Vagina (tissue), 2 donors: ENCODE results near the gene SLC9A5. TPM values are rescaled to one million over a fixed set of nuclear protein-coding genes. Genes with fewer than 3 reads are reported as not detected.

Experiments used
- DNase-seq, 2 donors: peaks; one replicate each; pipeline ENCODE4 v3.0.0-alpha.2; 2017; ENCODE audit errors: extremely low spot score in 2 of 2
- H3K27ac ChIP-seq: fragments of 200-600 bp; sonication (generic); one replicate; pipeline ENCODE4 v1.5.1; 2019
- H3K27me3 ChIP-seq: fragments of 200-600 bp; sonication (generic); one replicate; pipeline ENCODE4 v1.5.1; 2019
- H3K36me3 ChIP-seq, 2 donors: fragments of 200-600 bp; sonication (generic); one replicate each; pipeline ENCODE4 v1.5.1; 2017 to 2019
- H3K4me1 ChIP-seq: fragments of 200-600 bp; sonication (generic); one replicate; pipeline ENCODE4 v1.5.1; 2019
- H3K4me3 ChIP-seq, 2 donors: fragments of 200-600 bp; sonication (generic); 1 replicate in 1 of 2; 2 replicates in 1 of 2; pipeline ENCODE4 v1.5.1; 2016 to 2019
- H3K9me3 ChIP-seq: fragments of 200-600 bp; sonication (generic); one replicate; pipeline ENCODE4 v1.5.1; 2019
- POLR2A ChIP-seq, 2 donors: fragments of 450-650 bp; IDR thresholded peaks; one replicate each; pipeline ENCODE4 v1.6.1; 2017; ENCODE audit warnings: antibody characterized with exemption in 2 of 2, mild to moderate bottlenecking in 2 of 2, moderate library complexity in 2 of 2
- POLR2AphosphoS5 ChIP-seq, 2 donors: sonication (generic); formaldehyde crosslinking; IDR thresholded peaks; one replicate each; pipeline ENCODE4 v1.9.0; 2017; ENCODE audit warnings: antibody characterized with exemption in 2 of 2, mild to moderate bottlenecking in 2 of 2, low read depth in 1 of 2; ENCODE audit not compliant: insufficient read depth in 1 of 2
- intact Hi-C: fragments of 100-400 bp; cut with DNase I; formaldehyde crosslinking; loops from one replicate; pipeline ENCODE4 v1.15.1; 2023
- total RNA-seq: library from RNA; depleted of rRNA; stranded (reverse); fragments of >200 nt; gene quantifications from one replicate; pipeline ENCODE4 v1.2.3, GENCODE V29; 2016
- TF ChIP-seq, protein P1 (sequence below), 3 experiments: fragments of 450-650 bp in 2 of 3; fragments of 200-600 bp in 1 of 3; sonication (generic) in 1 of 3; IDR thresholded peaks; one replicate each; pipeline ENCODE4 v1.5.1; 2017 to 2019; ENCODE audit warnings: antibody characterized with exemption in 3 of 3, mild to moderate bottlenecking in 2 of 3, moderate library complexity in 2 of 3

Gene SLC9A5
- total RNA-seq, 1 donor from 2014 or later, result 0.49 TPM

DNA sequence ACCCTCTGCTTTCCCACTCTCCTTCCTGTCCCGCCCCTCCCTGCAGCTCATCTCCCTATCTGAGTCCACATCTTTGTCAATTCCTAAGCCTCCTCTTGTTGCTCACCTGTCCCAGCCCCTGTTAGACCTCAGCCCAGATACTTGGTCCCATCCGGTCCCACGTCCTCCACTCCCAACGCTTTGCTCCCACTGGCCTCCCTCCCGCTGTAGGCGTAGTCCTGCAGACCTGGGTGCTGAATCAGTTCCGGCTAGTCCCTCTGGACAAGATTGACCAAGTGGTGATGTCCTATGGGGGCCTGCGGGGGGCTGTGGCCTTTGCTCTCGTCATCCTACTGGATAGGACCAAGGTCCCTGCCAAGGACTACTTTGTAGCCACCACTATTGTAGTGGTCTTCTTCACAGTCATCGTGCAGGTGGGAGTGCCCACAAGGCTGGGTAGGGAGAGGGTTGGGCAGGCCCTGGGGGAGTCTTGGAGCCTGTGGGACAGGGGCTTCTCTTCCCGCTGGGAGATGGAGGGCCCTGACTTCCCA lies 8.0 kb downstream of the SLC9A5 start:
- H3K9me3 ChIP-seq, result no peaks in the 10 kb centered on the region
- TF ChIP-seq POLR2AphosphoS5 (IDR thresholded peaks at IDR 0.05; ENCODE audit: insufficient read depth in 1 of 2, low read depth in 1 of 2), result no peak
- TF ChIP-seq POLR2A (IDR thresholded peaks at IDR 0.05), result no peak
- TF ChIP-seq, protein P1, sequence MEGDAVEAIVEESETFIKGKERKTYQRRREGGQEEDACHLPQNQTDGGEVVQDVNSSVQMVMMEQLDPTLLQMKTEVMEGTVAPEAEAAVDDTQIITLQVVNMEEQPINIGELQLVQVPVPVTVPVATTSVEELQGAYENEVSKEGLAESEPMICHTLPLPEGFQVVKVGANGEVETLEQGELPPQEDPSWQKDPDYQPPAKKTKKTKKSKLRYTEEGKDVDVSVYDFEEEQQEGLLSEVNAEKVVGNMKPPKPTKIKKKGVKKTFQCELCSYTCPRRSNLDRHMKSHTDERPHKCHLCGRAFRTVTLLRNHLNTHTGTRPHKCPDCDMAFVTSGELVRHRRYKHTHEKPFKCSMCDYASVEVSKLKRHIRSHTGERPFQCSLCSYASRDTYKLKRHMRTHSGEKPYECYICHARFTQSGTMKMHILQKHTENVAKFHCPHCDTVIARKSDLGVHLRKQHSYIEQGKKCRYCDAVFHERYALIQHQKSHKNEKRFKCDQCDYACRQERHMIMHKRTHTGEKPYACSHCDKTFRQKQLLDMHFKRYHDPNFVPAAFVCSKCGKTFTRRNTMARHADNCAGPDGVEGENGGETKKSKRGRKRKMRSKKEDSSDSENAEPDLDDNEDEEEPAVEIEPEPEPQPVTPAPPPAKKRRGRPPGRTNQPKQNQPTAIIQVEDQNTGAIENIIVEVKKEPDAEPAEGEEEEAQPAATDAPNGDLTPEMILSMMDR (IDR thresholded peaks at IDR 0.05), result no peak
- no peak for DNase-seq
- no peaks in the 10 kb centered on the region for H3K4me1 ChIP-seq
- intact Hi-C loops, result no loop called here
- no peaks in the 10 kb centered on the region for H3K27me3 ChIP-seq
- no peak overlapping the region for H3K4me3 ChIP-seq
- H3K27ac ChIP-seq, result no peak overlapping the region
- H3K36me3 ChIP-seq, result no peaks in the 10 kb centered on the region

DNA sequence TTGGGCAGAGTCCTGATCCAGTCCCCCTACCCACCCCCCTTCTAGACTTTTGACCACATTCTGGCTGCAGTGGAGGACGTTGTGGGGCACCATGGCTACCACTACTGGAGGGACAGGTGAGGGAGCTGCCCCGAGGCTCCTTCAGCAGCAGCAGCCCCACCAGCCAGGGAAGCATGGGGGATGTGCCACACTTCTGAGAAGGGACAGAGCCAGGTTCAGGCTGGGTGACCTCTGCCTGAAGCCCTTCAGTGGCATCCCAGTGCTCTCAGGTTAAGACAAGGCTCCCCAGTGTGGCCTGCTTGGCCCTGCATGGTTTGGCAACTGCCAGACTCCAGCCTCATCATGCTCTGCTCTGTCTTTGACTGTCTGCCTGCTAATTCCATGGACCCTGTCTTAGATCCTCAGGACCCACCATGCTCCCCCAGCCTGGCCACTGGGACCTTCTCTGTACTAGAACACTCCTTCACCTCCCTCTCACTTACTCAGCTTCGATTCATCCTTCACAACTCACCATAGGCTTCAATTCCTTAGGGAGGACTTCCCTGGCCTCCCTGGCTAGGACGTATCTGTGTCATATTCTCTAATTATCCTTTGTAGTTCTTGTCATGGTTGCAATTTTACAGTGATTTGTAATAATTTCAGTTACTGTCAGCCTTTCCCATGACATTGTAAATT lies 8.8 kb downstream of the SLC9A5 start:
- TF ChIP-seq POLR2A (IDR thresholded peaks at IDR 0.05) (no peak), POLR2AphosphoS5 (IDR thresholded peaks at IDR 0.05; ENCODE audit: insufficient read depth in 1 of 2, low read depth in 1 of 2) (no peak)
- TF ChIP-seq, protein P1 (IDR thresholded peaks at IDR 0.05), result no peak
- intact Hi-C loops, result no loop called here

DNA sequence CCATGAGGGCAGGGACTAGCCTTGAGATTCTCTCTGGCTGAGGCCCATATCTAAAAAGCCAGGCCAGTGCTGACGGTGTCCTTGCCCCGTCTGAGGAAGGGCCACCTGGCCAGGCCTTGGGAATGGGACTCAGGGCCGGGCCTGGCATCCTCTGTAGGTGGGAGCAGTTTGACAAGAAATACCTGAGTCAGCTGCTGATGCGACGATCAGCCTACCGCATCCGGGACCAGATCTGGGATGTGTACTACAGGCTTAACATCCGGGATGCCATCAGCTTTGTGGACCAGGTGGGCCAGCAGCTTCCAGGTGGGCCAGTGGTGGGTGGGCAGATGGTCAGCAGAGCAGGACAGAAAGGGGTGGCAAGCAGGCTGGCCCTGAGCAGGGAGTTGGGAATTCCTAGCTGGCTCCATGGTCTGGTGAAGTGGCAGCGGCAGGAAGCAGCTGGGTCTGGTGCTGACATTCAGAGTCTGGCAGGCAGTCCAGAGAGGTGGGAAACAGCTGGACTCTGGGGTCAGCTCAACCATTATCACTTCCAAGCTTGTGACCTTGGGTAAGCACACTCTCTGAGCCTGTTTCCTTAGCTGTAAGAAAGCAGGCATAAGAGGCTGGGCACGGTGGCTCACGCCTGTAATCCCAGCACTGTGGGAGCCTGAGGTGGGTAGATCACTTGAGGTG lies 9.5 kb downstream of the SLC9A5 start:
- no peak for DNase-seq
- TF ChIP-seq POLR2AphosphoS5 (IDR thresholded peaks at IDR 0.05; ENCODE audit: insufficient read depth in 1 of 2, low read depth in 1 of 2) (no peak), POLR2A (IDR thresholded peaks at IDR 0.05) (no peak)
- TF ChIP-seq, protein P1 (IDR thresholded peaks at IDR 0.05), result no peak
- intact Hi-C loops, result no loop called here

More for the DNA sequence above, 8.8 kb downstream of the SLC9A5 start:
- DNase-seq, result no peak
- Histone ChIP-seq H3K4me3 (no peak overlapping the region), H3K27ac (no peak overlapping the region), H3K36me3 (no peaks in the 10 kb centered on the region), H3K4me1 (no peaks in the 10 kb centered on the region), H3K27me3 (no peaks in the 10 kb centered on the region), H3K9me3 (no peaks in the 10 kb centered on the region)

DNA sequence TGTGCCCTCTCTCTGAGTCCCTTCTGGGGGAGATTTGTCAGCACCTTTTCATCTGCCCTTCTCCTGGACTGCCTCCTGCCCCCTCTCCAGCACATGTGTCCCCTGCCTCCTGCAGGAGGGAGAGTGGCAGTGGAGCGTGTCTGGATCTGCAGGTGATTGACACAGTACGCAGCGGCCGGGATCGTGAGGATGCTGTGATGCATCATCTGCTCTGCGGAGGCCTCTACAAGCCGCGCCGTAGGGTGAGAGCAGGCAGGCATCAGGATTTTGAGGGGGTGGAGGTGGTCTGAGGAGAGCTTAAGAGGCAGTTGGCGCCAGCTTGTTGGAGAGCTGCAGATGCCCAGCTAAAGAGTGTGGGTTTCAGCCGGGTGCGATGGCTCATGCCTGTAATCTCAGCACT lies 10.9 kb downstream of the SLC9A5 start:
- H3K36me3 ChIP-seq, result no peaks in the 10 kb centered on the region
- TF ChIP-seq POLR2A (IDR thresholded peaks at IDR 0.05) (no peak), POLR2AphosphoS5 (IDR thresholded peaks at IDR 0.05; ENCODE audit: insufficient read depth in 1 of 2, low read depth in 1 of 2) (no peak)
- TF ChIP-seq, protein P1 (IDR thresholded peaks at IDR 0.05), result no peak
- intact Hi-C loops, result no loop called here
- no peaks in the 10 kb centered on the region for H3K4me1 ChIP-seq
- H3K9me3 ChIP-seq, result no peaks in the 10 kb centered on the region
- no peak overlapping the region for H3K4me3 ChIP-seq
- H3K27me3 ChIP-seq, result no peaks in the 10 kb centered on the region
- H3K27ac ChIP-seq, result no peak overlapping the region
- DNase-seq, result no peak

More for the DNA sequence above, 9.5 kb downstream of the SLC9A5 start:
- no peaks in the 10 kb centered on the region for H3K36me3 ChIP-seq
- no peaks in the 10 kb centered on the region for H3K27me3 ChIP-seq
- no peak overlapping the region for H3K27ac ChIP-seq
- H3K4me3 ChIP-seq, result no peak overlapping the region
- no peaks in the 10 kb centered on the region for H3K9me3 ChIP-seq
- no peaks in the 10 kb centered on the region for H3K4me1 ChIP-seq
